Ascending aorta (tissue), 2 donors: ENCODE measurements around the gene SMURF1. TPM values are rescaled to one million over a fixed set of nuclear protein-coding genes. Genes with fewer than 3 reads are reported as not detected.
"Not testable (repeated sequence)": the region's sequence is repeated elsewhere in the genome, so short reads cannot be mapped to it uniquely, and the experiment has no call there.

ENCODE experiments used
- DNase-seq, 2 donors: peaks; one replicate each; pipeline ENCODE4 v3.0.0-alpha.2; 2019; ENCODE audit warnings: low spot score in 2 of 2
- H3K27ac ChIP-seq, 2 donors: fragments of 200-600 bp; sonication (generic); one replicate each; pipeline ENCODE4 v1.5.1; 2016 to 2017; ENCODE audit warnings: mild to moderate bottlenecking in 1 of 2
- H3K27me3 ChIP-seq: fragments of 200-600 bp; sonication (generic); one replicate; pipeline ENCODE4 v1.5.1; 2017
- H3K36me3 ChIP-seq, 2 donors: fragments of 200-600 bp; sonication (generic); one replicate each; pipeline ENCODE4 v1.5.1; 2016
- H3K4me1 ChIP-seq, 2 donors: fragments of 200-600 bp; sonication (generic); one replicate each; pipeline ENCODE4 v1.5.1; 2016 to 2017; ENCODE audit warnings: mild to moderate bottlenecking in 1 of 2
- H3K4me3 ChIP-seq, 2 donors: fragments of 200-600 bp; sonication (generic); one replicate each; pipeline ENCODE4 v1.5.1; 2016 to 2017; ENCODE audit warnings: mild to moderate bottlenecking in 1 of 2
- H3K9me3 ChIP-seq, 2 donors: fragments of 200-600 bp; sonication (generic); one replicate each; pipeline ENCODE4 v1.5.1; 2016
- intact Hi-C: fragments of 100-400 bp; cut with DNase I; formaldehyde crosslinking; loops from one replicate; pipeline ENCODE4 v1.15.1; 2023
- total RNA-seq: library from RNA; depleted of rRNA; stranded (reverse); fragments of >200 nt; gene quantifications from one replicate; pipeline ENCODE4 v1.1.0, GENCODE V29; 2016
- TF ChIP-seq, protein P1 (sequence below), 3 experiments: fragments of 200-600 bp in 2 of 3; fragments of 450-650 bp in 1 of 3; sonication (generic) in 2 of 3; IDR thresholded peaks; one replicate each; pipeline ENCODE4 v1.5.1; 2016 to 2019; ENCODE audit warnings: antibody characterized with exemption in 3 of 3, mild to moderate bottlenecking in 1 of 3, moderate library complexity in 1 of 3

The SMURF1 gene
- total RNA-seq, 1 donor from 2014 or later = 26.5 TPM

GRCh38 chr7:99105756-99106155 is 38.2 kb downstream of the SMURF1 start:
- Histone ChIP-seq H3K4me3 (no peak overlapping the region), H3K27ac (peak overlapping the region; percentile 74 to 84), H3K36me3 (no peaks in the 10 kb centered on the region), H3K27me3 (no peaks in the 10 kb centered on the region), H3K4me1 (peaks cover 16 to 64% of the 10 kb centered on the region in 2 donors), H3K9me3 (no peaks in the 10 kb centered on the region)
- intact Hi-C loops = no loop called here
- TF ChIP-seq, protein P1, sequence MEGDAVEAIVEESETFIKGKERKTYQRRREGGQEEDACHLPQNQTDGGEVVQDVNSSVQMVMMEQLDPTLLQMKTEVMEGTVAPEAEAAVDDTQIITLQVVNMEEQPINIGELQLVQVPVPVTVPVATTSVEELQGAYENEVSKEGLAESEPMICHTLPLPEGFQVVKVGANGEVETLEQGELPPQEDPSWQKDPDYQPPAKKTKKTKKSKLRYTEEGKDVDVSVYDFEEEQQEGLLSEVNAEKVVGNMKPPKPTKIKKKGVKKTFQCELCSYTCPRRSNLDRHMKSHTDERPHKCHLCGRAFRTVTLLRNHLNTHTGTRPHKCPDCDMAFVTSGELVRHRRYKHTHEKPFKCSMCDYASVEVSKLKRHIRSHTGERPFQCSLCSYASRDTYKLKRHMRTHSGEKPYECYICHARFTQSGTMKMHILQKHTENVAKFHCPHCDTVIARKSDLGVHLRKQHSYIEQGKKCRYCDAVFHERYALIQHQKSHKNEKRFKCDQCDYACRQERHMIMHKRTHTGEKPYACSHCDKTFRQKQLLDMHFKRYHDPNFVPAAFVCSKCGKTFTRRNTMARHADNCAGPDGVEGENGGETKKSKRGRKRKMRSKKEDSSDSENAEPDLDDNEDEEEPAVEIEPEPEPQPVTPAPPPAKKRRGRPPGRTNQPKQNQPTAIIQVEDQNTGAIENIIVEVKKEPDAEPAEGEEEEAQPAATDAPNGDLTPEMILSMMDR (IDR thresholded peaks at IDR 0.05) = no peak
- no peak for DNase-seq

DNA sequence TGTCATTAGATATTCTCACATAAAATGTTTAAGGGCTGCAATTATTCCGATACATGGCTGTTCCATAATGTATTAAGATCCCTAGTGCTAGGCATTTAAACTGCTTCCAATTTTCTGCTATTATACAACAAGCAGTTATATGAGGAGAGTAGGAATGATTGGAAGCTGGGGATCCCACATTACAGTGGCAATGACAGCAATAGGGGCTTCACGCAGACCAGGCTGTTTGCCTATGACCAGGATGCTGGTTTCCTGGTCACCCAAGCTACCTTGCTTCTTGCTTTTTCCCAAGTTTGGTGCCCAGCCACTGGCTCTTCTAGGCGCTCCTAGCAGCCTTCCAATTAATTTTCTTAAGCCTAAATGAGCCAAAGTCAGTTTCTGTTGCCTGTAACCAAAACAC is 39.3 kb downstream of the SMURF1 start:
- DNase-seq = no peak
- Histone ChIP-seq H3K4me1 (peaks cover 16 to 56% of the 10 kb centered on the region in 2 donors), H3K36me3 (no peaks in the 10 kb centered on the region), H3K4me3 (no peak overlapping the region), H3K27me3 (no peaks in the 10 kb centered on the region), H3K27ac (peak overlapping the region; percentile 19 to 84), H3K9me3 (no peaks in the 10 kb centered on the region)
- TF ChIP-seq, protein P1 (IDR thresholded peaks at IDR 0.05) = no peak
- intact Hi-C loops = no loop called here

GRCh38 chr7:99103836-99104235 is 40.1 kb downstream of the SMURF1 start:
- peak overlapping the region; percentile 19 to 84 for H3K27ac ChIP-seq
- peaks cover 12 to 53% of the 10 kb centered on the region in 2 donors for H3K4me1 ChIP-seq
- H3K4me3 ChIP-seq, intact Hi-C loops, DNase-seq, H3K27me3 ChIP-seq, H3K36me3 ChIP-seq, H3K9me3 ChIP-seq: not testable (repeated sequence)

GRCh38 chr7:99102809-99103690 is 40.9 kb downstream of the SMURF1 start:
- intact Hi-C loops = no loop called here
- Histone ChIP-seq H3K4me3 (no peak overlapping the region), H3K9me3 (peaks cover 0 to under 1% of the 10 kb centered on the region in 2 donors), H3K4me1 (peaks cover 14 to 50% of the 10 kb centered on the region in 2 donors), H3K27ac (peak overlapping the region; percentile 3 to 59), H3K27me3 (no peaks in the 10 kb centered on the region), H3K36me3 (no peaks in the 10 kb centered on the region)
- no peak for DNase-seq
- TF ChIP-seq, protein P1 (IDR thresholded peaks at IDR 0.05) = no peak

GRCh38 chr7:99102361-99102760 is 41.5 kb downstream of the SMURF1 start:
- no peaks in the 10 kb centered on the region for H3K36me3 ChIP-seq
- H3K4me1 ChIP-seq = peaks cover 15 to 46% of the 10 kb centered on the region in 2 donors
- H3K9me3 ChIP-seq = peaks cover 4 to 7% of the 10 kb centered on the region in 2 donors
- no peak overlapping the region for H3K27ac ChIP-seq
- no peak for DNase-seq
- TF ChIP-seq, protein P1 (IDR thresholded peaks at IDR 0.05) = no peak
- H3K27me3 ChIP-seq = no peaks in the 10 kb centered on the region
- intact Hi-C loops = no loop called here
- H3K4me3 ChIP-seq = no peak overlapping the region

GRCh38 chr7:99101516-99101915 is 42.4 kb downstream of the SMURF1 start:
- intact Hi-C loops, H3K9me3 ChIP-seq, H3K36me3 ChIP-seq, DNase-seq, H3K4me3 ChIP-seq, H3K27me3 ChIP-seq: not testable (repeated sequence)
- peaks cover 11 to 46% of the 10 kb centered on the region in 2 donors for H3K4me1 ChIP-seq
- peak overlapping the region in 1 of 2 donors; percentile 35 for H3K27ac ChIP-seq
